AG09309 (cell line): Measurements from ENCODE around the gene IL1R2.

Experiments used
- DNase-seq: peaks from one replicate; pipeline ENCODE4 v3.0.0-alpha.2; 2010; ENCODE audit warnings: low read depth
- H3K4me3 ChIP-seq: 2 replicates; pipeline ENCODE4 v1.5.1; 2011; ENCODE audit warnings: mild to moderate bottlenecking, low read depth, low read length, moderate library complexity; ENCODE audit not compliant: control insufficient read depth
- TF ChIP-seq, protein P1 (sequence below): IDR thresholded peaks from 2 replicates; pipeline ENCODE4 v1.5.1; 2011; ENCODE audit warnings: mild to moderate bottlenecking, low read depth, low read length, inconsistent platforms; ENCODE audit not compliant: insufficient read depth, control insufficient read depth; ENCODE audit errors: missing control alignments

Gene IL1R2, protein sequence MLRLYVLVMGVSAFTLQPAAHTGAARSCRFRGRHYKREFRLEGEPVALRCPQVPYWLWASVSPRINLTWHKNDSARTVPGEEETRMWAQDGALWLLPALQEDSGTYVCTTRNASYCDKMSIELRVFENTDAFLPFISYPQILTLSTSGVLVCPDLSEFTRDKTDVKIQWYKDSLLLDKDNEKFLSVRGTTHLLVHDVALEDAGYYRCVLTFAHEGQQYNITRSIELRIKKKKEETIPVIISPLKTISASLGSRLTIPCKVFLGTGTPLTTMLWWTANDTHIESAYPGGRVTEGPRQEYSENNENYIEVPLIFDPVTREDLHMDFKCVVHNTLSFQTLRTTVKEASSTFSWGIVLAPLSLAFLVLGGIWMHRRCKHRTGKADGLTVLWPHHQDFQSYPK

GRCh38 chr2:101991721-101992145, at the start of gene IL1R2:
TSS of gene IL1R2 (plus strand) at chr2:101991960. CDS start at chr2:102008576, 16,616 bp downstream.
- no peak within 1 kb of the TSS for H3K4me3 ChIP-seq
- TF ChIP-seq, protein P1, sequence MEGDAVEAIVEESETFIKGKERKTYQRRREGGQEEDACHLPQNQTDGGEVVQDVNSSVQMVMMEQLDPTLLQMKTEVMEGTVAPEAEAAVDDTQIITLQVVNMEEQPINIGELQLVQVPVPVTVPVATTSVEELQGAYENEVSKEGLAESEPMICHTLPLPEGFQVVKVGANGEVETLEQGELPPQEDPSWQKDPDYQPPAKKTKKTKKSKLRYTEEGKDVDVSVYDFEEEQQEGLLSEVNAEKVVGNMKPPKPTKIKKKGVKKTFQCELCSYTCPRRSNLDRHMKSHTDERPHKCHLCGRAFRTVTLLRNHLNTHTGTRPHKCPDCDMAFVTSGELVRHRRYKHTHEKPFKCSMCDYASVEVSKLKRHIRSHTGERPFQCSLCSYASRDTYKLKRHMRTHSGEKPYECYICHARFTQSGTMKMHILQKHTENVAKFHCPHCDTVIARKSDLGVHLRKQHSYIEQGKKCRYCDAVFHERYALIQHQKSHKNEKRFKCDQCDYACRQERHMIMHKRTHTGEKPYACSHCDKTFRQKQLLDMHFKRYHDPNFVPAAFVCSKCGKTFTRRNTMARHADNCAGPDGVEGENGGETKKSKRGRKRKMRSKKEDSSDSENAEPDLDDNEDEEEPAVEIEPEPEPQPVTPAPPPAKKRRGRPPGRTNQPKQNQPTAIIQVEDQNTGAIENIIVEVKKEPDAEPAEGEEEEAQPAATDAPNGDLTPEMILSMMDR = no peak
- no peak for DNase-seq

DNA sequence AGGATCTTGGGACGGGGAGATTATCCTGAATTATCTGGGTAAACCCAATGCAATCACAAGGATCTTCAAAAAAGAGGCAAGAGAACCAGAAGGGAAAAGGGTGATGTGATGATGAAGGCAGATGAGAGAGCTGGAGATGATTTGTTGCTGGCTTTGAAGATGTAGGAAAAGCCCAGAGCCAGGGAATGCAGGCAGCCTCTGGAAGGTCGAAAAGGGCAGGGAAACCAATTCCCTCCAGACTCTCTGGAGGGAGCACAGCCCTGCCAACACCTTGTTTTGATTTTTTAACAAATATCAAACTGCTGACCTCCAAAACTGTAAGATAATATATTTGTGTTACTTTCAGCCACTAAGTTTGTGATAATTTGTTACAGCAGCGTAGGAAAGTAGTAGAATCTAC, 48.9 kb upstream of the IL1R2 start:
- TF ChIP-seq, protein P1 = no peak
- H3K4me3 ChIP-seq = no peak overlapping the region
- DNase-seq = no peak

DNA sequence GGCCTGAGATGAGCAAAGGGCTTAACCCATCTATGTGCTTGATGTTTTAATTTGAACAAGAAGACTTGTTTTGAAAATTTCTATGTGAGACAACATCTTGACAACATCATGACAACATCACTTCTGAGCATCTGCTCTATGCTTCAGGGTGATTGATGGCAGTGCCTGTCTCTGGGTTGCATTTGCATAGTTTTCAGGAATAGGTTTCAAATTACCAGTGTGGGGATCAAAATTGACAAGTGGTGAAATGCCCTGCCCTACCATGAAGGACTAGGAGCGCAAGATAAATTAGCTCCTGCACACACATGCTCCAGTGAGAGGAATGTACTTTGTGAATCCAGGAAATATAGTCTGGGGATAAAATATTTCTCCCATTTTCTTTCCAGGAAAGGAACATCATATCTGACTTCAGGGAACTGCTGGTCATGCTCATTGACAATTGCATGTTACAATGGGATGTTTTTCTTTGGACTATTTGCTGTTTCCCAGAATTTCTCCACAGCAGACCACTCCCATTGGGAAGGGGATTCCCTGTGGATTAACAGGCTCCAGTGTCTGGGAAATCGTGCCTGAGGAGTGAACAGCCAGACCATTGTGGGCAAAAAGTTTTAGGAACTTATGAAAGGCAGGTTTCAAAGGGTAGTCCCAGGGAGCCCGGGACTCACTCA, 45.3 kb upstream of the IL1R2 start:
- no peak overlapping the region for H3K4me3 ChIP-seq
- no peak for DNase-seq
- TF ChIP-seq, protein P1 = no peak

- TF ChIP-seq, protein P1 = no peak
- no peak for DNase-seq
- no peak overlapping the region for H3K4me3 ChIP-seq
These were observed 44.4 kb upstream of the IL1R2 start for GRCh38 chr2:101947374-101947773.

DNA sequence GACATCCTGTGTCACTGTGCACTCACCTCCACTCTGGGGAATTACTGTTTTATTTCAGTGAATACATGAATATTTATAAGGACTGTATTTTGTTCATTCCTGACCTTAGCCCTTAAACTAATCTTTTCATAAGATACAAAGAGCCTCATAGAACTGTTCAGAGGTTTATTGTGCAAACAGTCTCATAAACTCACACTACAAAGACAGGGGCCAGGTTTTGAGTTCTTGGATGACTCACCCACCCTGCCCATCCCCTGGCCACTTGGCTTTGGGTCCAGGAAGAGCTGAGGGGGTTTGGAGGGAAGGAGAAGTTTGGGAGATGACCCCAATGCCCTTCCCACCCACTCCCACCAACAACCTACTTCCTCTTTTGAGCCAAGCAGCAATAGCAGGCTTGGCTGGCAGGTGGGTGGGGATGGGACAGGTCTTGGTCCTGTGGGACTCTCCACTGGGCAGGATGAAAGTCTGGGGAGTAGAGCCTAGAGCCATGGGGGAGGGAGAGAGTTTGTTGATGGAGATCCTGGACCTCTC, 43.1 kb upstream of the IL1R2 start:
- H3K4me3 ChIP-seq = no peak overlapping the region
- no peak for DNase-seq
- TF ChIP-seq, protein P1 = no peak

- no peak overlapping the region for H3K4me3 ChIP-seq
- no peak for DNase-seq
- TF ChIP-seq, protein P1 = no peak
These were observed 42.5 kb upstream of the IL1R2 start for GRCh38 chr2:101949304-101949703.
